Stimulated activated CD8-positive, alpha-beta memory T cell treated with anti-CD3 and anti-CD28 coated beads, Interleukin-7, amount 100 ng/mL, for 48 hours (primary cell): ENCODE results near the gene SMCR8.
"Not testable (repeated sequence)": the region's sequence is repeated elsewhere in the genome, so short reads cannot be mapped to it uniquely, and the experiment has no call there.

Experiments
- DNase-seq, 2 donors: peaks; one replicate each; pipeline ENCODE4 v3.0.0-alpha.2; 2020; ENCODE audit warnings: low read depth in 1 of 2; ENCODE audit errors: extremely low read depth in 1 of 2

The SMCR8 gene, protein sequence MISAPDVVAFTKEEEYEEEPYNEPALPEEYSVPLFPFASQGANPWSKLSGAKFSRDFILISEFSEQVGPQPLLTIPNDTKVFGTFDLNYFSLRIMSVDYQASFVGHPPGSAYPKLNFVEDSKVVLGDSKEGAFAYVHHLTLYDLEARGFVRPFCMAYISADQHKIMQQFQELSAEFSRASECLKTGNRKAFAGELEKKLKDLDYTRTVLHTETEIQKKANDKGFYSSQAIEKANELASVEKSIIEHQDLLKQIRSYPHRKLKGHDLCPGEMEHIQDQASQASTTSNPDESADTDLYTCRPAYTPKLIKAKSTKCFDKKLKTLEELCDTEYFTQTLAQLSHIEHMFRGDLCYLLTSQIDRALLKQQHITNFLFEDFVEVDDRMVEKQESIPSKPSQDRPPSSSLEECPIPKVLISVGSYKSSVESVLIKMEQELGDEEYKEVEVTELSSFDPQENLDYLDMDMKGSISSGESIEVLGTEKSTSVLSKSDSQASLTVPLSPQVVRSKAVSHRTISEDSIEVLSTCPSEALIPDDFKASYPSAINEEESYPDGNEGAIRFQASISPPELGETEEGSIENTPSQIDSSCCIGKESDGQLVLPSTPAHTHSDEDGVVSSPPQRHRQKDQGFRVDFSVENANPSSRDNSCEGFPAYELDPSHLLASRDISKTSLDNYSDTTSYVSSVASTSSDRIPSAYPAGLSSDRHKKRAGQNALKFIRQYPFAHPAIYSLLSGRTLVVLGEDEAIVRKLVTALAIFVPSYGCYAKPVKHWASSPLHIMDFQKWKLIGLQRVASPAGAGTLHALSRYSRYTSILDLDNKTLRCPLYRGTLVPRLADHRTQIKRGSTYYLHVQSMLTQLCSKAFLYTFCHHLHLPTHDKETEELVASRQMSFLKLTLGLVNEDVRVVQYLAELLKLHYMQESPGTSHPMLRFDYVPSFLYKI

GRCh38 chr17:18314731-18315561, at the start of gene SMCR8, which contains the start of gene TOP3A:
TSS of gene SMCR8 (plus strand) at chr17:18315293. CDS start at chr17:18315790, 497 bp downstream.
TSS of gene TOP3A (minus strand) at chr17:18314994. CDS start at chr17:18314778, 216 bp downstream.
- DNase-seq = peak; percentile 91 to 97

DNA sequence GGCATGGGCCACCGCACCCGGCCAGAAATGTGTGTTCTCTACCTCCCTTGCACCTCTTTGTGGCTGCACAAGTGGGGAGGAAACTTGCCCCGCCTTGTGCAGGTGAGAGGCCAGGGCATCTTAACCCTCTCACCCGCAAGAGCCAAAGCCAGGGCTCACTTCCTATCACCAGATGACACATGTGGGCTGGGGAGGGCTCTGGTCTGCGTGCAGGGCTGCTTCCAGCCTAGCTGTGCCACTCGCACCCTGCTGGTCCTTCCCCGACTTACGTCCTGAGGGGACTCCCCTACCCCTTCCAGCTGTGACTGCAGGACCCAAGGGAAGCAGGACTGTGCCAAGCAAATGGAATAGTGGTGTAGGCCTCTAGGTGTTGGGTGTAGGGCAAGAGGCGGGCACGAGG, 47.7 kb upstream of the SMCR8 start:
- no peak for DNase-seq

DNA sequence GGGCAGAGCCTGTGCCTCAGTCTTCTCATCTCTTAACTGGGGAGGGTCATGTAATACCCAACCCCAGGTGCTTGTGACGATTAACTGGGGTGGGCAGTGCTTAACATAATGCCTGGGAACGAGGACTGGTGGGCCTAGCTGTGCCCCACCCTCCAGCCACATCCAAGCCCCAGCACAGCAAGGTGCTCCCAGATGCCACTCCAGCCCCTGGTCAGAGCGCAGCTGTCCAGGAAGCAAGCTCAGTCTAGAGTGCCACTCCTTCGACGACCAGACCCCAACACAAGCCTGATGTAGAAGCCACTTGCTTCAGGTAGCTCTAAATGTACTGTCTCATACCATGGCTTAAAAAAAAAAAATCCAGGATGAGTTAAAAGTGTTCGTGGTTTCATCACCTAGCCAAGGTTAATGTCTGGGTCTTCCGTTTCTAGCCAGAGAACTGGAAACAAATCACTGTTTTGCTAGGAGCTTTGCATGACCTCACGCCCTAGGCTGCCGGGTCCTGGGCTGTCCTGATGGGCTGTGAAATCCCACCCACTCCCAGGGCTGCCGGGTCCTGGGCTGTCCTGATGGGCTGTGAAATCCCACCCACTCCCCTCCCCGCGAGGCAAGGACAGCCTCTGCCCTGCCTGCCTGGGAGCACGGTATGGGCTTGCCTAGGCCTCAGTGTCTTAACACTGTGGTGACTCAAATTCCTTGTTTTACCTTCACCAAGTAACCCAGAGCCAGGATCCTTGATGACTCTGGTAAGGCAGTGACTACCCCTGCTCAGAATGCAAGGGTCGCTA, 47.0 kb upstream of the SMCR8 start:
- no peak for DNase-seq

DNA sequence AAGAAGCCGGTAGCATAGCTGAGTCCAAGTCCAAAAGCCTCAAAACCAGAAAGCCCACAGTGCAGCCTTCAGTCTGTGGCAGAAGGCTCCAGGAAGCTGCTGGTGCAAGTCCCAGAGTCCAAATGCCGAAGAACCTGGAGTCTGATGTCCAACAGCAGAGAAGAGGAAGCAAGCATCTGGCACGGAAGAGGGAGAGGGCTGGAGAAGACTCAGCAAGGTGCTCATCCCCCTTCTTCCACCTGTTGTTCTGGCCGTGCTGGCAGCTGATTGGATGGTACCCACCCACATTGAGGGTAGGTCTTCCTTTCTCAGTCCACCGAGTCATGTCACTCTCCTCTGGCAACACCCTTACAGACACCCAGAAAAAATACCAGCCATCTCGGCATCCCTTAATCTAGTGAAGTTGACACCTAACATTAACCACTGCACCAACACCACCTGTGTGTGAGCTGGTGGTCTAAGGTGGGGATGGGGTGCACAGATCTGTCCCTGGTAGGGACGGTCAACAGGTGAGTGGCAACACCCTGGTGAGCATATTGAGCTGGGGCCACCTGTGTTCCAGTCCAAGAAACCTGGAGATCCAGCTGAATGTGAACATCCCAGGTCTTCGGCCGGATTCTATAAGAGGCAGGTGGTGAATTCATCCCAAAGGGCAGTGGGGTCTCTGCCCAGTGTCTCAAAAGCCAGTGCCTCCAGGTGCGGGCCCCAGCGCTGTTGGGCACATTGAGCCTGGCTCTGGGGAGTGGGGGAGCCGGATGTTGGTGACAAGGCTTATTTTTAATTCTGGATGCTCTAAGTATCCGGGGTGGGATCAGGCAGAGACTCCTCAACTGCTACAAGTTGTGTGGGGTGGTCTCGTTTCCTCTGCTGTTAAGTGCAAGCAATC, 44.8 kb upstream of the SMCR8 start:
- DNase-seq = no peak

GRCh38 chr17:18277076-18277475, 38.0 kb upstream of the SMCR8 start:
- DNase-seq = no peak

GRCh38 chr17:18278867-18279266, 36.2 kb upstream of the SMCR8 start:
- no peak for DNase-seq

GRCh38 chr17:18280249-18280648, 34.8 kb upstream of the SMCR8 start:
- DNase-seq = no peak

DNA sequence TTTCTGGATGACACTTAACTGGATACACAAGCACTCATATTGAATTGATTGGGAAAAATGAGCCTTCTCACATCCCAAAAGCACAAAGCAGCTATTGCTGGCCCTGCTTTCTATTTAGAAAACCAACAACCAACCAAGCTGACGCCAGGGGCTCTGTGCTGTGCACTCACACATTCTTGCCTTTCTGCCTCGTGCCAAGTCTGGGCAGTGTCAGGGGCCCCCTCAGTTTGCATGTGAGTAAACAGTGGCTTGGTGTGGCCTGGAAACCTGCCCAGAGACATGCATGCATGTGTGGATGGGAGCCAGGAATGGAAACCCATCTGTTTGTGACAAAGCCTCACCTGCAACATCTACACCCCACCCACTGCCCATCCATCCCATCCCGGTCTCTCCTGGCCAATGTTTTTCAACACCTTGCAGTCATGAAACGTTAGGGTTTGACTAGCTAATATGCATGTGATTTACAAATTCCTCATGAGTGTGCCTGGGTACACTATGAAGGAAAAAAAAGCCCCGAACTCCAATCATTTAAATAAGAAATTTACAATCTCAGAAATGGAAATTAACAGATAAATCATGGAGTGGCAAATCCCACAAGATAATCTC, 34.2 kb upstream of the SMCR8 start:
- DNase-seq = no peak

DNA sequence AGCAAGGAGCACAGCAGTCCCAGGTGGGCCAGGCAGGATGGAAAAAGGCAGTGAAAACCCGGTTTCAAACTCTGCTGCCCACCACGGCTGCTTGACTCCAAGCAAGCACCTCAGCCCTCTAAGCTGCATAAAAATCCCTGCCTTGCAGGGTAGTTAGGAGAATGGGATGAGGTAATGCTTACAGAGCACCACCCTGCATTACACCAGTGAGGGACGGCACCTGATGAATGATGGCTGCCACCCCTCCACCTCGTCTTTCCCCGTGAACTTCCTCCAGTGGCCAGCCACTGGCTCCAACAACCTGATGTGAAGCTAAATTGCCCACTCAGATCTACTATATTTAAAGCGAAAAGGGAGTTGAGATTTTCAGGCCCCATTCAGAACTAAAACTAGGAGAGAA, 33.3 kb upstream of the SMCR8 start:
- DNase-seq = no peak

DNA sequence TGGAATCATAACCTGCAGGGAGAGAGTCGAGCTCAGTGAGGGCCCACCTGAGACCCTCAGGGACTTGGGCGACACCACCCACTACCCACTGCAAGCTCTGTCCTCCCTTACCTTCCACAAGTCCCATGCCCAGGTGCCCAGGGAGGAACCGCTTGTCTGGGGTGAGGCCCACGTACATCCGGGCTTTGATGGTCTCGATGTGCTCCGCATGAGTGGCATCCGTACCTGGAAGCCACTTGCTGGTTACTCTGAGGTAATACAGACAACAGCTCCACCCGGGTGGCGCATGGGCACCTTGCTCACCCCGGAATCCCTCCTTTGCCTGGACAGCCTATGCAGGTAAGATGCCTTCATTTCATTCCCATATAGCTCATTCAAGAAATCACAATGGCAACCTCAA, 29.8 kb upstream of the SMCR8 start:
- no peak for DNase-seq

GRCh38 chr17:18291718-18292540, 23.2 kb upstream of the SMCR8 start:
- no peak for DNase-seq

GRCh38 chr17:18298061-18298460, 17.0 kb upstream of the SMCR8 start:
- not testable (repeated sequence) for DNase-seq

DNA sequence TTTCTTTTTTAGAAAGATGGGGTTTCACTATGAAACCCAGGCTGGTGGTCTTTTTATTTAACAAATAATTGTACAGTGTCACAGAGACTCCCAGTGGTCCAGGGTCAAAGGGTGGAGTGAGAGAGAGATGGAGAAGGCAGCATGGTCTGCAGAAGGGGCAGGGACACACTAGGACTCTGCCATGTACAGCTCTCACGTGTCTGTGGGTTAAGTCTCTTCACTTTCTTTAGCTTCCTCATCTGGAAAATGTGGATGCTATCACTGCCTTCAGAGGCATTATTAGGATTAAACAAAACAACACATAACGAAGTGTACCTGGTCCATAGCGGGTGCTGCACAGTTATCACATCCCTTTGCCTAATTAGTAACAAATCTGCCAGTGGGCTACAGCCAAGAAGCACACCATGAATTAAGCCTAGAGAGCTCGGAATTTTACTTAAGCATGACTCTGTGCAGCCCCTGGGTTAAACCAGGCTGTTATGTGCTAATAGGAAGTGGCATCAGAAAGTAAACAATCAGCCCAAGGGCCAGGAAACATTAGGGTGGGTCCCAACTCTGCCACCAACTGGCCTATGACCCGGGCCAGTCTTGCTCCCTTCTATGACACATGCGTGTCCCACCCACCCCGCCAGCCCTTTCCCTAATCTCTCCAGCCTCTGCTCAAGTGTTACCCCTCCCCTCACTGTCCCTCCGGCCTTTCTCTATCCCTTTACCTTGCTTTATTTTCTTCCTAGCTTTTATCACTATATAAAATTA, 14.2 kb upstream of the SMCR8 start:
- DNase-seq = no peak

DNA sequence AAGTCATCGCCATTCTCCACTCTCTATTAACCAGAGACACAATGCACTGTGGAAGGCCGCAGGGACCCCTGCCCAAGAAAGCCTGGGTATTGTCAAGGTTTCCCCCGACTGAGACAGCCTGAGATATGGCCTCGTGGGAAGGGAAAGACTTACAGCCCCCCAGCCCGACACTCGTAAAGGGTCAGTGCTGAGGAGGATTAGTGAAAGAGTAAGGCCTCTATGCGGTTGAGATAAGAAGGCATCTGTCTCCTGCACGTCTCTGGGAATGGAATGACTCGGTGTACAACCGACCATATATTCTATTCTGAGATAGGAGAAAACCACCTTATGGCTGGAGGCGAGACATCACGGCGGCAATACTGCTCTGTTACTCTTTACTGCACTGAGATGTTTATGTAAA, 11.9 kb upstream of the SMCR8 start:
- DNase-seq = not testable (repeated sequence)

DNA sequence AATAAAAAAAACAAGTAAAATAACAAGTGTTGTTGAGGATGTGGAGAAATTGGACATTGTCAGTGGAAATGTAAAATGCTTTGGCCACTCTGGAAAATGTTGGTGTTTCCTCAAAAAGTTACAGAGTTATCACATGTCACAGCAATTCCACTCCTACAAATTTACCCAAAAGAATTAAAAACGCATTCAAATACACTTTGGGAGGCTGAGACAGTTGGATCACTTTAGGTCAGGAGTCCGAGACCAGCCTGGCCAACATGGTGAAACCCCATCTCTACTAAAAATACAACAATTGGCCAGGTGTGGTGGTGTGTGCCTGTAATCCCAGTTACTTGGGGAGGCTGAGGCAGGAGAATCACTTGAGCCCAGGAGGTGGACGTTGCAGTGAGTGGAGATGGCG, 5.9 kb upstream of the SMCR8 start:
- DNase-seq = no peak

DNA sequence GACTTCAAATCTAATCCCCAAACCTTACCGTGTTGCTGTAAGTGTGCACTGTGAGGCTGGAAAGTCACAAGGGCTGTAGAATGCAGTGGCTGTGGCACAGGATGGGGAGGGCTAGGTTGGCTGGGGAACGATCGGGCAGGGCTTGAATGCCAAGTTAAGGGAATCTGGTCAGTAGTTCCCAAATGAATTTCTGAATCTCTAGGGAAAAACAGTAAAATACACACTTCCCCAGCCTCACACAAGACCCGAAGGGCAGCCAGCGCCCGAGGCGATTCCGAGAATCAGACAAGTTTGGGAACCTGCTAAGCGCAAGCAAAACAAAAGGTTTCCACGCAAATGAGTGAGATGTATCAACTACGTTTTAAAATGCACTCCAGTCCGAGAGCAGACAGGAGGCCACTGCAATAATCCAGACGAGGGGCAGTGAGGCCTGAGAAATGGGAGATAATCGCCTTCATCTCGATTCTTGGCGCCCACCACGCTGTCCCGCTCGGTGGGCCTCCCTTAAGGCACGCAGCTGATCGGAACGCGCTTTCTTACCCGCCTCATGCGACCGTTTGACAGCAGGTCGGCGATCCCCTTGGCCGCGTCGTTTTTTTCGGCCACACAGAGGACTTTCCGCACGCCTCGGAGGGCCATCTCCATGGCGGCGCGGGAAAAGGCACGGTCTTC, 898 bp upstream of the SMCR8 start:
- peak in 1 of 2 donors; percentile 8 for DNase-seq

DNA sequence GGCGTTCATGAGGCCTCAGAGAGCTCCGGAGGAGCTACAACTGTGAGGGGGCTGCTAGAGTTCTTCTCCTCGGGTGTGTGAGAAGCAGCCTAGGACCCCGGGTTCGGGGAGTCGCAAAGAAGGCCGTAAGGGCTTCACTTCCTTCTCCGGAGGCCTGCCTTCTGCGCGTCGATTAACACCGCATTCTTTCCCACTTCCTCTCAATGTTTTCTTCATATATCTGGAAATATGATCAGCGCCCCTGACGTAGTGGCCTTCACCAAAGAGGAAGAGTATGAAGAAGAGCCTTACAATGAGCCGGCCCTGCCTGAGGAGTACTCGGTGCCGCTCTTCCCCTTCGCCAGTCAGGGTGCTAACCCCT, 449 bp downstream of the SMCR8 start:
- DNase-seq = no peak
